ENCODE results near the gene RBBP9.

Gene RBBP9

DNA sequence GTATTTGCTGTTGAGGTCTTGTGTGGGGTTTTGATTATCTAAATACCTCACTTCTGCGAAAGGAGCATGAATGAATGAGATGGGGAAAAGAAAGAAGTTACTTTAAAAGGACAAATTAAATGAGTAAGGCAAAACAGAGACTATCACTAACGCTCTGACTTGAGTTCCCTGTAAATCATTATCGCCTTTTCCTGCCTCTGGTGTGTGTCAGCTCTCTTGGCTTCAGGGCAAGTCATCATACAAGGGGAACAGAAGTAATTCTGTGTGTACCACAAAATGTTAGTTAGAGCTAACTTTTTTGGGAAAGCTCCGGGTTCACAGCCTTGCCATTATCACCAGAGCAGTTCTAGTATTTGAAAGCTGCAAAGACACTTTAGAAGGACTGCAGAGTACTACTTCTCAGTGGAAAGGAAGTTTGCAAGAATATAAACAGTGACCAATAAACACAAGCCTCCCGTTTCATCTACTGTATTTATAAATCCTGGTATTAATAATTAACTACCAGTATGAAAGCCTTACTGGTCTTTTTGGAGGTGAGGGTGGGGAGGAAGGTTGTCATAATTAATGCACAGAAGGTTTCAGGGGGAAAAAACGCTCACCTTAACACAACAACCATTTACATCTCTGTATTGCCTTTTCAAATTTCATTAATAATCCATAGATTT is 31.4 kb downstream of the RBBP9 start:
- Histone ChIP-seq H3K27ac (ENCODE audit: low read length) (no peak overlapping the region), H3K36me3 (ENCODE audit: insufficient read depth, low read length) (peaks cover 15% of the 10 kb centered on the region; the same call in 1 of the 2 replicates), H4K20me1 (ENCODE audit: insufficient read depth, low read length) (no peaks in the 10 kb centered on the region), H2AFZ (ENCODE audit: low read depth, low read length) (peak overlapping the region; percentile 91), H3K9ac (ENCODE audit: low read depth, low read length) (no peak overlapping the region), H3K27me3 (ENCODE audit: insufficient read depth, low read length, poor library complexity) (no peaks in the 10 kb centered on the region), H3K79me2 (ENCODE audit: insufficient read depth, low read length) (peaks cover 34% of the 10 kb centered on the region), H3K4me1 (ENCODE audit: insufficient read depth, low read length) (peaks cover 31% of the 10 kb centered on the region), H3K4me2 (ENCODE audit: insufficient read depth, low read length) (peak overlapping the region; percentile 89), H3K4me3 (ENCODE audit: low read depth in 1 of 2, low read length in 2 of 2) (no peak overlapping the region), H3K9me3 (ENCODE audit: insufficient read depth, low read length, severe bottlenecking) (no peaks in the 10 kb centered on the region)
- TF ChIP-seq EZH2 (IDR thresholded peaks at IDR 0.05; ENCODE audit: borderline replicate concordance, low read depth, low read length, severe bottlenecking), result no peak
- TF ChIP-seq, protein P1, sequence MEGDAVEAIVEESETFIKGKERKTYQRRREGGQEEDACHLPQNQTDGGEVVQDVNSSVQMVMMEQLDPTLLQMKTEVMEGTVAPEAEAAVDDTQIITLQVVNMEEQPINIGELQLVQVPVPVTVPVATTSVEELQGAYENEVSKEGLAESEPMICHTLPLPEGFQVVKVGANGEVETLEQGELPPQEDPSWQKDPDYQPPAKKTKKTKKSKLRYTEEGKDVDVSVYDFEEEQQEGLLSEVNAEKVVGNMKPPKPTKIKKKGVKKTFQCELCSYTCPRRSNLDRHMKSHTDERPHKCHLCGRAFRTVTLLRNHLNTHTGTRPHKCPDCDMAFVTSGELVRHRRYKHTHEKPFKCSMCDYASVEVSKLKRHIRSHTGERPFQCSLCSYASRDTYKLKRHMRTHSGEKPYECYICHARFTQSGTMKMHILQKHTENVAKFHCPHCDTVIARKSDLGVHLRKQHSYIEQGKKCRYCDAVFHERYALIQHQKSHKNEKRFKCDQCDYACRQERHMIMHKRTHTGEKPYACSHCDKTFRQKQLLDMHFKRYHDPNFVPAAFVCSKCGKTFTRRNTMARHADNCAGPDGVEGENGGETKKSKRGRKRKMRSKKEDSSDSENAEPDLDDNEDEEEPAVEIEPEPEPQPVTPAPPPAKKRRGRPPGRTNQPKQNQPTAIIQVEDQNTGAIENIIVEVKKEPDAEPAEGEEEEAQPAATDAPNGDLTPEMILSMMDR (IDR thresholded peaks at IDR 0.05; ENCODE audit: borderline replicate concordance, extremely low read depth, low read length, poor library complexity, severe bottlenecking), result no peak
- ATAC-seq (ENCODE audit: insufficient read depth, low read depth) (no peak), DNase-seq (no peak)

GRCh38 chr20:18456600-18456999 is 40.4 kb downstream of the RBBP9 start:
- TF ChIP-seq, protein P1 (IDR thresholded peaks at IDR 0.05; ENCODE audit: borderline replicate concordance, extremely low read depth, low read length, poor library complexity, severe bottlenecking), result no peak
- no peak for TF ChIP-seq EZH2 (IDR thresholded peaks at IDR 0.05; ENCODE audit: borderline replicate concordance, low read depth, low read length, severe bottlenecking)
- H3K4me2 ChIP-seq (ENCODE audit: insufficient read depth, low read length), result no peak overlapping the region
- H3K36me3 ChIP-seq (ENCODE audit: insufficient read depth, low read length), result no peaks in the 10 kb centered on the region
- no peak overlapping the region for H2AFZ ChIP-seq (ENCODE audit: low read depth, low read length)
- DNase-seq, result no peak
- H3K4me1 ChIP-seq (ENCODE audit: insufficient read depth, low read length), result no peaks in the 10 kb centered on the region
- no peaks in the 10 kb centered on the region for H4K20me1 ChIP-seq (ENCODE audit: insufficient read depth, low read length)
- H3K27ac ChIP-seq (ENCODE audit: low read length), result no peak overlapping the region
- no peak for ATAC-seq (ENCODE audit: insufficient read depth, low read depth)
- H3K4me3 ChIP-seq (ENCODE audit: low read depth in 1 of 2, low read length in 2 of 2), result no peak overlapping the region
- H3K79me2 ChIP-seq (ENCODE audit: insufficient read depth, low read length), result no peaks in the 10 kb centered on the region
- H3K9ac ChIP-seq (ENCODE audit: low read depth, low read length), result no peak overlapping the region
- H3K27me3 ChIP-seq (ENCODE audit: insufficient read depth, low read length, poor library complexity), result no peaks in the 10 kb centered on the region
- no peaks in the 10 kb centered on the region for H3K9me3 ChIP-seq (ENCODE audit: insufficient read depth, low read length, severe bottlenecking)

- Histone ChIP-seq H3K4me1 (ENCODE audit: insufficient read depth, low read length) (no peaks in the 10 kb centered on the region), H2AFZ (ENCODE audit: low read depth, low read length) (no peak overlapping the region), H3K4me2 (ENCODE audit: insufficient read depth, low read length) (no peak overlapping the region), H3K9ac (ENCODE audit: low read depth, low read length) (no peak overlapping the region), H3K4me3 (ENCODE audit: low read depth in 1 of 2, low read length in 2 of 2) (no peak overlapping the region), H4K20me1 (ENCODE audit: insufficient read depth, low read length) (no peaks in the 10 kb centered on the region), H3K36me3 (ENCODE audit: insufficient read depth, low read length) (no peaks in the 10 kb centered on the region), H3K79me2 (ENCODE audit: insufficient read depth, low read length) (no peaks in the 10 kb centered on the region), H3K27ac (ENCODE audit: low read length) (no peak overlapping the region), H3K9me3 (ENCODE audit: insufficient read depth, low read length, severe bottlenecking) (no peaks in the 10 kb centered on the region), H3K27me3 (ENCODE audit: insufficient read depth, low read length, poor library complexity) (no peaks in the 10 kb centered on the region)
- TF ChIP-seq EZH2 (IDR thresholded peaks at IDR 0.05; ENCODE audit: borderline replicate concordance, low read depth, low read length, severe bottlenecking), result no peak
- TF ChIP-seq, protein P1 (IDR thresholded peaks at IDR 0.05; ENCODE audit: borderline replicate concordance, extremely low read depth, low read length, poor library complexity, severe bottlenecking), result no peak
- no peak for DNase-seq
- ATAC-seq (ENCODE audit: insufficient read depth, low read depth), result no peak
These were observed 53.1 kb downstream of the RBBP9 start for GRCh38 chr20:18443886-18444285.
